ENCODE measurements around the gene WWTR1. TPM values are rescaled to one million over a fixed set of nuclear protein-coding genes. Genes with fewer than 3 reads are reported as not detected.
A peak's percentile ranks its signal among the peaks of the same experiment; 100 is the strongest.

The WWTR1 gene
- total and polyA plus RNA-seq, 2 of the 8 experiments (the other 6 are each of a cell fraction or from before 2014, with no cell fraction given) = 15.7 to 18.6 TPM

- DNase-seq (ENCODE audit: low read depth in 1 of 2, low spot score in 2 of 2) = no peak
- no peak overlapping the region for H3K27ac ChIP-seq (ENCODE audit: low read depth, low read length)
- ChIA-PET POLR2A (ENCODE audit: partially characterized antibody) (interaction anchor here (0.8 to 1.7 kb wide), 3 partner anchors 12 to 66 kb away, joined by 3 to 5 read pairs (median 4); partner anchors contain the start of gene WWTR1), CTCF (ENCODE audit: partially characterized antibody) (interaction anchor here (1.0 to 3.1 kb wide), 6 partner anchors 12 to 172 kb away, joined by 3 to 16 read pairs (median 4); no protein-coding TSS in a partner anchor)
- H2AFZ ChIP-seq (ENCODE audit: low read length) = no peak overlapping the region
- H3K23me2 ChIP-seq (ENCODE audit: low read depth, low read length) = no peaks in the 10 kb centered on the region
- 94% methylated on average over 9 of the region's 9 CpGs; no CpG with 5 or more reads in 1 of the 2 experiments for WGBS, 2 experiments (ENCODE audit: extremely low coverage in 1 of 2, insufficient coverage in 1 of 2, insufficient read length in 1 of 2, insufficient replicate concordance in 2 of 2, low coverage in 1 of 2, low lambda C conversion rate in 2 of 2, missing lambda C conversion rate in 1 of 2)
- no peak overlapping the region for H3K14ac ChIP-seq (ENCODE audit: insufficient read length)
- H3K18ac ChIP-seq (ENCODE audit: extremely low read depth, low read length) = no peak overlapping the region
- H3K79me2 ChIP-seq (ENCODE audit: control insufficient read depth in 1 of 2, insufficient read depth in 2 of 2, low read length in 2 of 2) = peaks cover 0 to 10% of the 10 kb centered on the region in 2 experiments; a peak in 1 of 4 replicates
- no peak overlapping the region for H4K8ac ChIP-seq (ENCODE audit: extremely low read depth, insufficient read depth, low read length)
- peaks cover 0 to 4% (median 1%) of the 10 kb centered on the region in 4 experiments; a peak in 2 of 7 replicates for H3K4me1 ChIP-seq (replicated peaks in 1 of 4; ENCODE audit: control insufficient read depth in 3 of 4, insufficient read depth in 4 of 4, low read length in 3 of 4)
- H2BK5ac ChIP-seq (ENCODE audit: low read depth, low read length) = 0 out of 2 replicates have a peak overlapping the region, but pooled peaks have one; percentile 3
- H3K79me1 ChIP-seq (ENCODE audit: low read depth, low read length) = 0 out of 2 replicates have a peak, but pooled peaks cover 3% of the 10 kb centered on the region
- no peak overlapping the region for H3K4me3 ChIP-seq (ENCODE audit: extremely low read depth in 1 of 4, insufficient read depth in 2 of 4, low read depth in 3 of 4, low read length in 4 of 4)
- H3K9ac ChIP-seq (replicated peaks in 1 of 4; ENCODE audit: extremely low read depth in 1 of 4, low read depth in 3 of 4, low read length in 3 of 4) = no peak overlapping the region
- no peak overlapping the region for H2BK120ac ChIP-seq (replicated peaks; ENCODE audit: low read depth, low read length)
- H3K23ac ChIP-seq (ENCODE audit: insufficient read length) = no peak overlapping the region
- FAIRE-seq = no peak
- H3K36me3 ChIP-seq (ENCODE audit: control insufficient read depth in 2 of 4, insufficient read depth in 4 of 4, low read length in 3 of 4) = no peaks in the 10 kb centered on the region
- H2BK12ac ChIP-seq (ENCODE audit: low read depth, low read length) = no peak overlapping the region; the same call in 1 of the 2 replicates
- H3K27me3 ChIP-seq (replicated peaks in 1 of 4; ENCODE audit: control insufficient read depth in 3 of 4, extremely low read depth in 1 of 4, insufficient read depth in 3 of 4, low read length in 3 of 4) = no peaks in the 10 kb centered on the region
- no peak overlapping the region for H3K4ac ChIP-seq (replicated peaks; ENCODE audit: insufficient read length, low read depth, low read length)
- H2AK5ac ChIP-seq (ENCODE audit: low read depth, low read length) = no peak overlapping the region
- H3K56ac ChIP-seq (replicated peaks; ENCODE audit: insufficient read length, low read depth, low read length) = no peak overlapping the region
- H3K9me3 ChIP-seq (ENCODE audit: insufficient read depth in 2 of 2, low read depth in 1 of 2, low read length in 1 of 2) = no peaks in the 10 kb centered on the region
- H3K4me2 ChIP-seq (ENCODE audit: insufficient read depth in 1 of 2, low read depth in 2 of 2, low read length in 2 of 2) = no peak overlapping the region
- peak overlapping the region; percentile 62; the same call in 1 of the 2 replicates for H2BK15ac ChIP-seq (ENCODE audit: low read length)
- no peak overlapping the region for H2BK20ac ChIP-seq (ENCODE audit: low read length)
- peak overlapping the region; percentile 46 for H4K91ac ChIP-seq (replicated peaks; ENCODE audit: insufficient read length, low read length)
- H4K20me1 ChIP-seq (replicated peaks in 1 of 2; ENCODE audit: control insufficient read depth in 1 of 2, insufficient read depth in 2 of 2, low read length in 2 of 2) = no peaks in the 10 kb centered on the region
- H4K5ac ChIP-seq (ENCODE audit: insufficient read length, low read depth, low read length) = no peak overlapping the region
- TF ChIP-seq E2F6 (IDR thresholded peaks at IDR 0.05) = no peak
- no peak for TF ChIP-seq SP1 (IDR thresholded peaks at IDR 0.05; ENCODE audit: low read depth, low read length)
- no peak for TF ChIP-seq JUND (IDR thresholded peaks at IDR 0.05; ENCODE audit: low read length)
- TF ChIP-seq NANOG (IDR thresholded peaks at IDR 0.05; ENCODE audit: insufficient read depth, low read depth, low read length, poor library complexity, severe bottlenecking) = no peak
- no peak for TF ChIP-seq CEBPB (IDR thresholded peaks at IDR 0.05; ENCODE audit: low read depth, low read length)
Measured at GRCh38 chr3:149592758-149593240, 65.0 kb downstream of the WWTR1 start.
